Sigmoid colon (tissue), 7 donors: Measurements from ENCODE around the gene PLPPR1. TPM values are rescaled to one million over a fixed set of nuclear protein-coding genes. Genes with fewer than 3 reads are reported as not detected.
"Not testable (repeated sequence)": the region's sequence is repeated elsewhere in the genome, so short reads cannot be mapped to it uniquely, and the experiment has no call there.

Experiments
- DNase-seq: peaks from one replicate; pipeline ENCODE4 v3.0.0-alpha.2; 2019
- H3K27ac ChIP-seq, 4 donors: fragments of 200-600 bp; sonication (generic); one replicate each; pipeline ENCODE4 v1.5.1; 2016 to 2019; ENCODE audit warnings: mild to moderate bottlenecking in 1 of 4
- H3K27me3 ChIP-seq, 3 donors: fragments of 200-600 bp; sonication (generic); one replicate each; pipeline ENCODE4 v1.5.1; 2019; ENCODE audit warnings: mild to moderate bottlenecking in 1 of 3
- H3K36me3 ChIP-seq, 4 donors: fragments of 200-600 bp; sonication (generic); one replicate each; pipeline ENCODE4 v1.5.1; 2016 to 2019
- H3K4me1 ChIP-seq, 4 donors: fragments of 200-600 bp; sonication (generic); one replicate each; pipeline ENCODE4 v1.5.1; 2017 to 2019
- H3K4me3 ChIP-seq, 4 donors: fragments of 200-600 bp; sonication (generic); one replicate each; pipeline ENCODE4 v1.5.1; 2017 to 2019; ENCODE audit warnings: mild to moderate bottlenecking in 2 of 4, moderate library complexity in 1 of 4
- H3K9me3 ChIP-seq, 4 donors: fragments of 200-600 bp in 3 of 4; sonication (generic) in 3 of 4; one replicate each; pipeline versions ENCODE4 v1.5.1 to v1.6.1; 2013 to 2019
- EP300 ChIP-seq, 4 donors: sonication (generic); formaldehyde crosslinking; IDR thresholded peaks; one replicate each; pipeline ENCODE4 v1.6.1; 2017; ENCODE audit warnings: antibody characterized with exemption in 4 of 4
- POLR2A ChIP-seq, 2 donors: fragments of 450-650 bp; IDR thresholded peaks; one replicate each; pipeline ENCODE4 v1.6.1; 2016; ENCODE audit warnings: antibody characterized with exemption in 2 of 2, mild to moderate bottlenecking in 2 of 2, moderate library complexity in 2 of 2
- POLR2AphosphoS5 ChIP-seq, 4 donors: sonication (generic); formaldehyde crosslinking; IDR thresholded peaks; one replicate each; pipeline ENCODE4 v1.6.1; 2017; ENCODE audit warnings: antibody characterized with exemption in 4 of 4
- WGBS, 2 donors: extraction: QIAGEN DNeasy Blood & Tissue Kit; methylation state at CpG; one replicate each; pipeline ENCODE4 v1.1.7; 2013; 5-methylcytosine and 5-hydroxymethylcytosine counted together
- intact Hi-C: fragments of 100-400 bp; cut with DNase I; formaldehyde crosslinking; loops from one replicate; pipeline ENCODE4 v1.15.1; 2023
- polyA plus RNA-seq, 3 donors: library from polyadenylated mRNA; stranded (reverse); fragments of 200-250 nt; gene quantifications; one replicate each; pipeline ENCODE4 v1.2.3, GENCODE V29; 2013
- total RNA-seq, 4 donors: library from RNA; depleted of rRNA; stranded (reverse); fragments of >200 nt; gene quantifications; one replicate each; pipeline ENCODE4 v1.1.0, GENCODE V29; 2016
- TF ChIP-seq, protein P1 (sequence below), 4 experiments: fragments of 450-650 bp in 3 of 4; fragments of 200-600 bp in 1 of 4; IDR thresholded peaks; one replicate each; pipeline ENCODE4 v1.5.1; 2016 to 2019; ENCODE audit warnings: antibody characterized with exemption in 4 of 4, mild to moderate bottlenecking in 3 of 4, moderate library complexity in 2 of 4
- donor health status: healthy with polysubstance abuse.
- donor health status: Bipolar disorder and iron deficiency.
- donor health status: healthy.

PLPPR1 gene
- total and polyA plus RNA-seq, 7 donors = 0.07 to 0.81 (median 0.38) TPM; not detected in 3

DNA sequence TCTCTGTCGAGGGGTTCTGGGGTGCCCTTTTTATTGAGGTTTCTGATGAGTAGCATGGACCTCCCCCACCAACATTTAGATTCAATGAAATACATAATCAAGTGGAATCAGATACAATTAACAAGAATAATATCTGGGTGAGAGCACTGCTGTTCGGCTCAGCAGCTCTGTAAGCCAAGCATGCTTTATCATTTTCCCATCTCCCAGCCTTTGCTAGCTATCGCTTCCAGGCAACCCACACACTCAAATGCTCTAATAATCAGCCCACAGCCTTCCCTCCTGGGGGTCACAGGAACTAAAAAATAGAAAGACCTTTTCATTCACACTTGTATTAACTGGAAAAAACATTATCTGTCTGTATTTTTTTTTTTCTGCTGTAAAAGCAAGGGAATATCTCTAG lies 8.9 kb downstream of the PLPPR1 start:
- H3K4me1 ChIP-seq = no peaks in the 10 kb centered on the region
- no peaks in the 10 kb centered on the region for H3K36me3 ChIP-seq
- DNase-seq = no peak
- no peaks in the 10 kb centered on the region for H3K27me3 ChIP-seq
- WGBS, 2 donors = 80 to 81% methylated on average over 3 of the region's 3 CpGs
- intact Hi-C loops = no loop called here
- no peak overlapping the region for H3K4me3 ChIP-seq
- no peak for TF ChIP-seq POLR2AphosphoS5 (IDR thresholded peaks at IDR 0.05)
- TF ChIP-seq, protein P1, sequence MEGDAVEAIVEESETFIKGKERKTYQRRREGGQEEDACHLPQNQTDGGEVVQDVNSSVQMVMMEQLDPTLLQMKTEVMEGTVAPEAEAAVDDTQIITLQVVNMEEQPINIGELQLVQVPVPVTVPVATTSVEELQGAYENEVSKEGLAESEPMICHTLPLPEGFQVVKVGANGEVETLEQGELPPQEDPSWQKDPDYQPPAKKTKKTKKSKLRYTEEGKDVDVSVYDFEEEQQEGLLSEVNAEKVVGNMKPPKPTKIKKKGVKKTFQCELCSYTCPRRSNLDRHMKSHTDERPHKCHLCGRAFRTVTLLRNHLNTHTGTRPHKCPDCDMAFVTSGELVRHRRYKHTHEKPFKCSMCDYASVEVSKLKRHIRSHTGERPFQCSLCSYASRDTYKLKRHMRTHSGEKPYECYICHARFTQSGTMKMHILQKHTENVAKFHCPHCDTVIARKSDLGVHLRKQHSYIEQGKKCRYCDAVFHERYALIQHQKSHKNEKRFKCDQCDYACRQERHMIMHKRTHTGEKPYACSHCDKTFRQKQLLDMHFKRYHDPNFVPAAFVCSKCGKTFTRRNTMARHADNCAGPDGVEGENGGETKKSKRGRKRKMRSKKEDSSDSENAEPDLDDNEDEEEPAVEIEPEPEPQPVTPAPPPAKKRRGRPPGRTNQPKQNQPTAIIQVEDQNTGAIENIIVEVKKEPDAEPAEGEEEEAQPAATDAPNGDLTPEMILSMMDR (IDR thresholded peaks at IDR 0.05) = no peak
- no peak for TF ChIP-seq EP300 (IDR thresholded peaks at IDR 0.05)
- no peak for TF ChIP-seq POLR2A (IDR thresholded peaks at IDR 0.05)
- H3K27ac ChIP-seq = no peak overlapping the region
- H3K9me3 ChIP-seq = no peaks in the 10 kb centered on the region

DNA sequence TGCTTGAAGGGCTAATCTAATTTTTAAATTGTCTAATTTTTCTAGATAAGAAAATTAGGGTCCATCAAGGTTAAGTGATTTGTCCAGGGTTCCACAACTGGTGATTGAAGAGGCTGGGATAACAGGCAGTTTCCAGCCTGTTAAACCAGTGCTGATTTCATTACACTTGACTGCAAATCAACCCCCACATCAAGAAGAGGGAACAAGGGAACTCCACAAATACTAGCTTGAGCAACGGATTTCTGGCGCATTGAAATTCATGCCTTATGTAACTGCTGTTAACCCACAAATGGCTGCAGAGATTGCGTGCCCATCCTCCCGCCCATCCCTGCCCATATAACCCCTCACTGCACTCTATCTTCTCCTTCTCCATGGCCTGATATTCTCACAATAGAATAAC lies 10.0 kb downstream of the PLPPR1 start:
- Histone ChIP-seq H3K4me3 (no peak overlapping the region), H3K27ac (no peak overlapping the region), H3K4me1 (no peaks in the 10 kb centered on the region), H3K27me3 (no peaks in the 10 kb centered on the region), H3K36me3 (no peaks in the 10 kb centered on the region), H3K9me3 (no peaks in the 10 kb centered on the region)
- no peak for DNase-seq
- TF ChIP-seq POLR2AphosphoS5 (IDR thresholded peaks at IDR 0.05) (no peak), POLR2A (IDR thresholded peaks at IDR 0.05) (no peak), EP300 (IDR thresholded peaks at IDR 0.05) (no peak)
- TF ChIP-seq, protein P1 (IDR thresholded peaks at IDR 0.05) = no peak
- intact Hi-C loops = no loop called here
- 82 to 84% methylated on average over 4 of the region's 4 CpGs for WGBS, 2 donors

DNA sequence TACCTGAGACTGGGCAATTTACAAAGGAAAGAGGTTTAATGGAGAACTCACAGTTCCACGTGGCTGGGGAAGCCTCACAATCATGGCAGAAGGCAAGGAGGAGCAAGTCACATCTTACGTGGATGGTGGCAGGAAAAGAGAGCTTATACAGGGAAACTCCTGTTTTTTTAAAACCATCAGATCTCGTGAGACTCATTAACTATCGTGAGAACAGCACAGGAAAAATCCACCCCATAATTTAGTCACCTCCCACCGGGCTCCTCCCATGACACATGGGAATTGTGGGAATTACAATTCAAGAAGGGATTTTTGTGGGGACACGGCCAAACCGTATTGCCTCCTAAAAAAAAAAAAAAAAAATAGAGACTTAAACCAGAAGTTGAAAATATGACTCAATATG lies 11.1 kb downstream of the PLPPR1 start:
- DNase-seq, intact Hi-C loops, H3K27ac ChIP-seq, H3K9me3 ChIP-seq, H3K36me3 ChIP-seq, H3K4me1 ChIP-seq, H3K4me3 ChIP-seq, H3K27me3 ChIP-seq: not testable (repeated sequence)
- 80 to 85% methylated on average over 7 of the region's 7 CpGs for WGBS, 2 donors

DNA sequence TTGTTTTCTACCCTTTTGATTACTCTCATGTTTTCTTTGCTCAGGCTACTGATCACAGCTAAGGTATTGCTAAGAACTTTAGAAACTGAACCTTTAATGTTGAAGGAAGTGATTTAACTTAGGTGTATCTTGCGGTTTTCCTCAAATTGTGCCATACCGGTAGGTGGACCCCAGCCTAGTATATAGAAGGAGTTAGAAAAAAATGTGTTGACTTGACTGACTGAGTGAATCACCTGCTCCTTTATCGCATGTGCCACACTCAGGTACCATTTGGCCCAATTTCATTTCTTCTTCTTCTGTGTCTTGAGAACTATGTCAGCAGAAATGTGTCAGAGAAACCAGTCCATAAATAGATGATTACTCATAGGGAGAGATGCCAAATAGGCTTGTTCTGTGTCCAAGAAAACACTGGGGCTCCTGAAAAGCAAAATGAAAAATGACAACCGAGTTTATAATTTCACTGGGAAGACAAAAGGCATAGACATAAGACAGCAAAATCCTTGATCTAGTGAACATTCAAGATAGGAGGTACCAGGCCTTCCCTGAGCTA lies 19.4 kb downstream of the PLPPR1 start:
- intact Hi-C loops = no loop called here
- 87 to 89% methylated on average over 4 of the region's 4 CpGs for WGBS, 2 donors
- no peak for DNase-seq
- H3K27me3 ChIP-seq = no peaks in the 10 kb centered on the region
- H3K4me1 ChIP-seq = no peaks in the 10 kb centered on the region
- TF ChIP-seq, protein P1 (IDR thresholded peaks at IDR 0.05) = no peak
- TF ChIP-seq POLR2A (IDR thresholded peaks at IDR 0.05) = no peak
- no peaks in the 10 kb centered on the region for H3K36me3 ChIP-seq
- no peaks in the 10 kb centered on the region for H3K9me3 ChIP-seq
- H3K27ac ChIP-seq = no peak overlapping the region
- H3K4me3 ChIP-seq = no peak overlapping the region

DNA sequence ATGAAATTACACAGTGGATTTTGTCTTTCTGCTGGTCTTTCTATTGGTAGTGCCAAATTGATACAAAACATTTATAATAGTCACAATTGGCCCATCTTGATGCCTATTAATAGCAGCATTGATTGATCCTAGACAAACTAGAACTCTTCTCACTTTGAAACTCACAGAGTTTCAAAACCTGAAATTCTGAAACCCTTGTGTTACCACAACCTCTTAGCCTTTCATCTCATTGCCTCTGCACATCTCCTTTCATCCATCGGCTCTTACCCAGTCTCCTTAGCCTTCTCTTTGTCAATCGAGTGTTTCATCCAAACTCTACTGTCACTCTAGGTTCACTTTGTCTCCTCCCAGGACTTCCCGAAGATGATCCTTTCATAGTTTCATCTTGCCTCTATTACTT lies 22.1 kb downstream of the PLPPR1 start:
- H3K4me3 ChIP-seq = no peak overlapping the region
- H3K36me3 ChIP-seq = no peaks in the 10 kb centered on the region
- no peaks in the 10 kb centered on the region for H3K4me1 ChIP-seq
- WGBS, 2 donors = 85 to 90% methylated on average over 3 of the region's 3 CpGs
- no peak for DNase-seq
- intact Hi-C loops = no loop called here
- H3K27me3 ChIP-seq = no peaks in the 10 kb centered on the region
- no peak overlapping the region for H3K27ac ChIP-seq
- no peak for TF ChIP-seq POLR2AphosphoS5 (IDR thresholded peaks at IDR 0.05)
- TF ChIP-seq, protein P1 (IDR thresholded peaks at IDR 0.05) = no peak
- TF ChIP-seq POLR2A (IDR thresholded peaks at IDR 0.05) = no peak
- TF ChIP-seq EP300 (IDR thresholded peaks at IDR 0.05) = no peak
- no peaks in the 10 kb centered on the region for H3K9me3 ChIP-seq
